Psoas muscle (tissue), 8 donors: ENCODE measurements around the gene APOBEC3A. TPM values are rescaled to one million over a fixed set of nuclear protein-coding genes. Genes with fewer than 3 reads are reported as not detected.

ENCODE experiments used
- ATAC-seq, 4 donors: fragments of 200-7000 bp; cut with Tn5 transposase; one replicate each; pipeline ENCODE4 v1.9.1; 2020; ENCODE audit warnings: moderate library complexity in 3 of 4, mild to moderate bottlenecking in 2 of 4
- DNase-seq, 2 donors: peaks; one replicate each; pipeline ENCODE4 v3.0.0-alpha.2; 2020
- H3K27ac ChIP-seq: fragments of 200-600 bp; one replicate; pipeline ENCODE4 v1.8.0; 2022
- H3K27me3 ChIP-seq, 3 donors: fragments of 200-600 bp in 1 of 3; one replicate each; pipeline versions ENCODE4 v1.6.1 to v1.8.0; 2013 to 2022; ENCODE audit warnings: low read length in 2 of 3, mild to moderate bottlenecking in 2 of 3, moderate library complexity in 1 of 3; ENCODE audit not compliant: insufficient read depth in 3 of 3
- H3K36me3 ChIP-seq, 2 donors: fragments of 200-600 bp in 1 of 2; one replicate each; pipeline versions ENCODE4 v1.6.1 to v1.8.0; 2013 to 2022; ENCODE audit warnings: low read depth in 1 of 2, mild to moderate bottlenecking in 1 of 2, moderate library complexity in 1 of 2; ENCODE audit not compliant: insufficient read depth in 1 of 2
- H3K4me1 ChIP-seq: fragments of 200-600 bp; one replicate; pipeline ENCODE4 v1.8.0; 2022
- H3K4me3 ChIP-seq: fragments of 200-600 bp; one replicate; pipeline ENCODE4 v1.8.0; 2022; ENCODE audit warnings: mild to moderate bottlenecking
- H3K9me3 ChIP-seq: fragments of 200-600 bp; one replicate; pipeline ENCODE4 v1.8.0; 2022
- WGBS, 3 donors: extraction: QIAGEN DNeasy Blood & Tissue Kit; methylation state at CpG; one replicate each; pipeline versions ENCODE4 v1.1.6 to v1.1.7; 2013; 5-methylcytosine and 5-hydroxymethylcytosine counted together
- intact Hi-C, 2 donors: fragments of 100-400 bp; cut with DNase I; formaldehyde crosslinking; loops; one replicate each; pipeline versions ENCODE4 v1.11.0 to v1.14.2; 2022
- polyA plus RNA-seq, 3 donors: library from polyadenylated mRNA; stranded (reverse); fragments of 200-250 nt; gene quantifications; one replicate each; pipeline ENCODE4 v1.2.3, GENCODE V29; 2013
- total RNA-seq, 4 donors: library from RNA; stranded (reverse); fragmentation: NEBNext Ultra II Directional in 2 of 4; extraction: Animal tissue kit (Norgen Biotek cat#: 25700) in 2 of 4; gene quantifications; one replicate each; pipeline versions ENCODE4 v1.2.1 to v1.2.4, GENCODE V29; 2021 to 2023
- TF ChIP-seq, protein P1 (sequence below): fragments of 200-600 bp; IDR thresholded peaks from one replicate; pipeline ENCODE4 v1.8.0; 2022; ENCODE audit warnings: antibody characterized with exemption
- donor health status: healthy with polysubstance abuse.
- donor health status: DM: no; HTN: no; CAD: no; lungs with moderate emphysema.
- donor health status: Bipolar disorder and iron deficiency.
- donor health status: healthy.
- donor health status: DM: yes; HTN: yes; CAD: no.
- donor health status: DM: no; HTN: no; CAD: no.
- donor health status: DM: no; HTN: no; CAD: no.
- donor health status: DM: yes; HTN: yes; CAD: no.

APOBEC3A gene
- total and polyA plus RNA-seq, 7 donors, result 0.09 to 0.76 (median 0.22) TPM; not detected in 1

DNA sequence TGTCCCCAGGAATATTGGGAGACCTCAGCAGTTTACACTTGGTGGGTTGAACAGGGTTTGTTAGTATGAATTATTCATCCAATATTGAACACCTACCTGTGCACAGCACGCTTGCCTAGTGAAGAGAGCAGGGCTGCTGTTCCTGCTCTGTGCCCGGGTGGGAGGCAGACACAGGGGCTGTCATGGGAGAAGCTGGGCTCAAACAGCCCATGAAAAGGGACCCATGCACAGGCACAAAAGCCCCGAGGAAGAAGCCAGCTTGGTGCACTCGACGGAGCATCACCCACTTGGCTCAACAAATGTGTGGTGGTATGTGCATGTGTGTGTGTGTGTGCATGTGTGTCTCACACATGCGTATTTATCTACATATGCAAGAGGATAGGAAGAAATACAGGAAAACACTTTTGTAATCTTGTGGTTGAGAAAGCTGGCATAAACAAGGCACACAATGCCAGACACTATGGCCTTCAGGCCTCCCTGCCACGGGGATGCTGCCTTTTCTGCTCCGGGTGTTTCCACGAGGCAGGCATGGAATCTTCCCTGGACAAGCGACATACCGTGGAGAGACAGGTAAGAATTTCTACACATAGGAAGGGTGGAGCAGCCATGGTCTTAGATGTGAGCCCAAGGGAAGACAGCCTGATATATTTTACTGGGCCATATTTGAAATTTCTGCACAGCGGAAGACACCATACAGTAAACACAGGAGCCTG is 5.0 kb upstream of the APOBEC3A start:
- ATAC-seq, result no peak
- 78 to 80% (median 80%) methylated on average over 12 of the region's 12 CpGs for WGBS, 3 donors
- H3K27ac ChIP-seq, result no peak overlapping the region
- TF ChIP-seq, protein P1, sequence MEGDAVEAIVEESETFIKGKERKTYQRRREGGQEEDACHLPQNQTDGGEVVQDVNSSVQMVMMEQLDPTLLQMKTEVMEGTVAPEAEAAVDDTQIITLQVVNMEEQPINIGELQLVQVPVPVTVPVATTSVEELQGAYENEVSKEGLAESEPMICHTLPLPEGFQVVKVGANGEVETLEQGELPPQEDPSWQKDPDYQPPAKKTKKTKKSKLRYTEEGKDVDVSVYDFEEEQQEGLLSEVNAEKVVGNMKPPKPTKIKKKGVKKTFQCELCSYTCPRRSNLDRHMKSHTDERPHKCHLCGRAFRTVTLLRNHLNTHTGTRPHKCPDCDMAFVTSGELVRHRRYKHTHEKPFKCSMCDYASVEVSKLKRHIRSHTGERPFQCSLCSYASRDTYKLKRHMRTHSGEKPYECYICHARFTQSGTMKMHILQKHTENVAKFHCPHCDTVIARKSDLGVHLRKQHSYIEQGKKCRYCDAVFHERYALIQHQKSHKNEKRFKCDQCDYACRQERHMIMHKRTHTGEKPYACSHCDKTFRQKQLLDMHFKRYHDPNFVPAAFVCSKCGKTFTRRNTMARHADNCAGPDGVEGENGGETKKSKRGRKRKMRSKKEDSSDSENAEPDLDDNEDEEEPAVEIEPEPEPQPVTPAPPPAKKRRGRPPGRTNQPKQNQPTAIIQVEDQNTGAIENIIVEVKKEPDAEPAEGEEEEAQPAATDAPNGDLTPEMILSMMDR, result no peak
- intact Hi-C loops, result loop anchor here in 1 of 2 donors (10.0 kb wide), 1 partner anchor 132 kb away; no protein-coding TSS in a partner anchor
- H3K27me3 ChIP-seq, result peaks cover 0 to 16% (median 2%) of the 10 kb centered on the region in 3 donors
- no peaks in the 10 kb centered on the region for H3K4me1 ChIP-seq
- no peak for DNase-seq
- no peak overlapping the region for H3K4me3 ChIP-seq
- no peaks in the 10 kb centered on the region for H3K36me3 ChIP-seq
- H3K9me3 ChIP-seq, result no peaks in the 10 kb centered on the region

DNA sequence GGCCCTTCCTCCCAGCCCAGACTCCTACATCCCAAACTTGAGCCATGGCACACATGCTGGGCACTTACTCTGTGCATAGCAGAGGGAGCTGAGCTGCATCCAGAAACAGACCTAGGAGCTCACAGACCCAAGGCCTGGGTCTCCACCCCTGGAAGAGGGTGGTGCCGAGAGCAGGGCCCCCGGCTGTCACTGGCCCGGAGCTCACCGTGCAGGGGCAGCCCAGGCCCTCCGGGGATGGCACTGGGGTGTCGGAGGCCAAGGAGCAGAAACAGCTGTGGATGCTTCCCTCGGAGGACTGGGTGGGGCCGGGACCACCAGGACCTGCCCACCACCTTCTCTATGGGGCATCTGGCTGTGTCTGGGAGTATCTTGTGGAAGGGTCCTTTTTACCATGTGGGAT is 4.3 kb upstream of the APOBEC3A start:
- peaks cover 0 to 9% (median 2%) of the 10 kb centered on the region in 3 donors for H3K27me3 ChIP-seq
- WGBS, 3 donors, result 56 to 62% (median 57%) methylated on average over 7 to 8 of the region's 8 CpGs
- TF ChIP-seq, protein P1, result no peak
- no peaks in the 10 kb centered on the region for H3K36me3 ChIP-seq
- H3K4me1 ChIP-seq, result no peaks in the 10 kb centered on the region
- H3K4me3 ChIP-seq, result no peak overlapping the region
- no peak for DNase-seq
- no peaks in the 10 kb centered on the region for H3K9me3 ChIP-seq
- H3K27ac ChIP-seq, result no peak overlapping the region
- intact Hi-C loops, result loop anchor here in 1 of 2 donors (10.0 kb wide), 1 partner anchor 132 kb away; no protein-coding TSS in a partner anchor
- ATAC-seq, result no peak

DNA sequence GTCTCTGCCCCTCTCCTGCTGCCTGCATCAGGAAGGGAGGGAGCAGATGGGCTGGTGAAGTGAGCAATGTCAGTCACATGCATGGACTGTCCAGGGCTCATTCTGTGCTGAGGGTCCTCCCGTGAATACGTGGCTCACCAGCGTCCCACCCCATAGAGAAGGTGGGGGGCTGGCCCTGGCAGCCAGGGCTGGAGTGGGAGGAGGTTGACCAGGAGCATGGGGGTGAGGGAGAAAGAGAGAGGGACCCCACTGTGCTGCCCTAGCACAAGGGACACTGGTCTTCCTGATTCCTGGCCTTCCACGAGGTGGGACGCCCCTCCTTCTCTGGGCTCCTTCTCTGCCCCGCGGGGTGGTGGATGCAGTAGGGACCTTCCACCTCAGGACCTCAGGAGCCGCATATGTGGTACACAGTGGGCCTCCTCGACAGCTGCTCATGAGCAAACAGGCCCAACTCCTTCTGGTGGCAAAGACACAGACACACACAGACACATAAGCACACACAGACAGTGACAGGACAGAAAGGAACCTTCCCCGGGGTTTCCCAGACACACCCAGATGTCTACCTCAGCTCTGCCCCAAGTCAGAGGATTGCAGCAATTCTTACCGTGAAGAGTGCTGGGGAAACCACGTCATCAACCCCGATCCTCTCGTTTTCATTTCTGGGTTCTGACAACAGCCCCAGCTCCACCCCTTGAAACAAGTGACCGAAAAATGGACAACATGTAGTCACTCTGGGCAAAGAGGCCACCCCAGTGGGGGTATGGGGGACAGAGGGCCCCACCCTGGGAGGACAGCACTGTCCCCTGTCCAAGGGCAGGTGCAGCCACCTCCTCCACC is 3.6 kb upstream of the APOBEC3A start:
- 50 to 56% (median 54%) methylated on average over 13 to 15 of the region's 15 CpGs for WGBS, 3 donors
- H3K36me3 ChIP-seq, result no peaks in the 10 kb centered on the region
- no peak for DNase-seq
- ATAC-seq, result no peak
- no peak overlapping the region for H3K27ac ChIP-seq
- H3K4me3 ChIP-seq, result no peak overlapping the region
- H3K9me3 ChIP-seq, result no peaks in the 10 kb centered on the region
- no peaks in the 10 kb centered on the region for H3K4me1 ChIP-seq
- TF ChIP-seq, protein P1, result no peak
- peaks cover 0 to 4% (median 2%) of the 10 kb centered on the region in 3 donors for H3K27me3 ChIP-seq
- intact Hi-C loops, result loop anchor here in 1 of 2 donors (10.0 kb wide), 1 partner anchor 131 kb away; no protein-coding TSS in a partner anchor

DNA sequence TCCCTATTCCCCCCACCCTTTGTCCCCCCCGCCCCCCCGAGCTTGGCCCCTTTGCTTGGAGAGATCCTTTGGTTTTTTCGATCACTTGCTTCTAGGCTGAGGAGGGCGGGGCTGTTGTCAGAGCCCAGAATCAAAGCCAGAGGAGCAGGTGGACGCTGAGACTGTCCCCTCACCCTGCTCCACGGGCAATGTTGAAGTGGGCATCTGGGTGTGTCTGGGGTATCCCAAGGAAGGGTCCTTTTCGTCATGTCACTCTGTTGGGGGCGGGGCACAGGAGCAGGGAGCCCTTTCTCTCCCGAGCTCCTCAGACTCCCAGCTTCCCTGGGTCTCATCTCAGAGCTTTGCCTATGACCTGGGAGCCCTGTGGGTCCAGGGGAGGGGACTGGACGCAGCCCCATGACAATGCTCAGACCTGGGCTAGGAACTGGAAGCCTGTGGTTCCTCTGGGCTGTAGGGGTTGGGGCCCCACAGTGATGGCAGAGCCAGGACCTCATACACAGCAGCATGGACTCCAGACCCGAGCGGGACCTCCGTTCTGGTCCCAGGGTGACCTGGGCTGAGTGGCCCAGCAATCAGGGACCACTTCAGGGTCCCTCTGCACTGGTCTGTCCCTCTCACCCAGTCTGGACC is 2.9 kb upstream of the APOBEC3A start:
- TF ChIP-seq, protein P1, result no peak
- Histone ChIP-seq H3K27ac (no peak overlapping the region), H3K36me3 (no peaks in the 10 kb centered on the region), H3K9me3 (no peaks in the 10 kb centered on the region), H3K27me3 (peaks cover 0 to 4% (median 2%) of the 10 kb centered on the region in 3 donors), H3K4me1 (no peaks in the 10 kb centered on the region), H3K4me3 (no peak overlapping the region)
- ATAC-seq (no peak), DNase-seq (no peak)
- WGBS, 3 donors, result 50 to 64% (median 57%) methylated on average over 13 of the region's 13 CpGs
- intact Hi-C loops, result loop anchor here (5.0 to 10.0 kb wide), 2 partner anchors 43 to 130 kb away; no protein-coding TSS in a partner anchor
